IMR-90 (cell line): ENCODE results near the gene WNT7A. TPM values are rescaled to one million over a fixed set of nuclear protein-coding genes. Genes with fewer than 3 reads are reported as not detected.

ENCODE experiments used
- ATAC-seq: fragments of 200-7000 bp; cut with Tn5 transposase; 2 replicates; pipeline ENCODE4 v1.9.1; 2020; ENCODE audit warnings: low read depth, mild to moderate bottlenecking, moderate library complexity
- BruUV-seq: library from RNA; stranded (reverse); fragments of 400-500 nt; replicated peaks from 2 replicates; lab custom pipeline; 2021; lab: Mats Ljungman, UMichigan
- CTCF ChIA-PET: fragments of 300-600 bp; formaldehyde crosslinking; extraction: SDS; loops from one replicate; lab custom pipeline; 2021; ENCODE audit warnings: antibody characterized with exemption; lab: Yijun Ruan, JAX
- POLR2A ChIA-PET: fragments of 300-600 bp; sonication (Branson Sonifier 250); formaldehyde crosslinking; loops from one replicate; lab custom pipeline; 2022; ENCODE audit warnings: antibody characterized with exemption; ENCODE audit not compliant: unreplicated experiment; lab: Charles Lee
- DNase-seq: peaks from one replicate; pipeline ENCODE4 v3.0.0; 2013
- H2AFZ ChIP-seq: replicated peaks from 2 replicates; pipeline ENCODE3; 2013; ENCODE audit warnings: low read length, mild to moderate bottlenecking; ENCODE audit not compliant: poor library complexity
- H2AK5ac ChIP-seq: 2 replicates; pipeline ENCODE4 v1.6.1; 2013; ENCODE audit warnings: low read depth, low read length, inconsistent platforms
- H2AK9ac ChIP-seq: replicated peaks from 2 replicates; pipeline ENCODE3; 2013; ENCODE audit warnings: mild to moderate bottlenecking, low read depth, low read length, moderate library complexity; ENCODE audit not compliant: poor library complexity
- H2BK120ac ChIP-seq: 2 replicates; pipeline ENCODE4 v1.6.1; 2013; ENCODE audit warnings: low read depth, low read length, inconsistent platforms
- H2BK15ac ChIP-seq: 3 replicates; pipeline ENCODE4 v1.6.1; 2013; ENCODE audit warnings: low read depth, low read length, inconsistent platforms
- H2BK20ac ChIP-seq: 2 replicates; pipeline ENCODE4 v1.6.1; 2013; ENCODE audit warnings: low read depth, mild to moderate bottlenecking, inconsistent platforms, low read length, moderate library complexity
- H2BK5ac ChIP-seq: 2 replicates; pipeline ENCODE4 v1.6.1; 2013; ENCODE audit warnings: mild to moderate bottlenecking, low read depth, low read length, inconsistent platforms; ENCODE audit not compliant: poor library complexity, severe bottlenecking
- H3K14ac ChIP-seq: replicated peaks from 2 replicates; pipeline ENCODE4 v1.6.1; 2013; ENCODE audit warnings: low read depth, low read length, inconsistent platforms
- H3K18ac ChIP-seq: 2 replicates; pipeline ENCODE4 v1.6.1; 2013; ENCODE audit warnings: low read depth, low read length, control low read depth
- H3K23ac ChIP-seq: 2 replicates; pipeline ENCODE4 v1.6.1; 2013; ENCODE audit warnings: low read depth, low read length, inconsistent platforms
- H3K27ac ChIP-seq: 2 replicates; pipeline ENCODE4 v1.5.1; 2013; ENCODE audit warnings: mild to moderate bottlenecking, control low read depth, low read length; ENCODE audit not compliant: insufficient read depth
- H3K27me3 ChIP-seq: 2 replicates; pipeline ENCODE4 v1.6.1; 2013; ENCODE audit warnings: low read length; ENCODE audit not compliant: control insufficient read depth, insufficient read depth
- H3K36me3 ChIP-seq: 2 replicates; pipeline ENCODE4 v1.6.1; 2013; ENCODE audit warnings: low read length, mixed read lengths; ENCODE audit not compliant: control insufficient read depth, insufficient read depth
- H3K4ac ChIP-seq: 2 replicates; pipeline ENCODE4 v1.6.1; 2013; ENCODE audit warnings: low read depth, low read length, inconsistent platforms
- H3K4me1 ChIP-seq: 2 replicates; pipeline ENCODE4 v1.6.1; 2013; ENCODE audit warnings: low read length, mixed read lengths; ENCODE audit not compliant: control insufficient read depth, insufficient read depth
- H3K4me2 ChIP-seq: 2 replicates; pipeline ENCODE4 v1.6.1; 2013; ENCODE audit warnings: low read depth, mild to moderate bottlenecking, control low read depth, low read length, moderate library complexity
- H3K4me3 ChIP-seq: 2 replicates; pipeline ENCODE4 v1.5.1; 2013; ENCODE audit warnings: low read depth, mild to moderate bottlenecking, control low read depth, low read length, moderate library complexity; ENCODE audit not compliant: insufficient read depth
- H3K56ac ChIP-seq: 2 replicates; pipeline ENCODE4 v1.6.1; 2013; ENCODE audit warnings: low read length, inconsistent platforms; ENCODE audit not compliant: insufficient read depth; ENCODE audit errors: extremely low read depth
- H3K79me1 ChIP-seq, 2 experiments: 2 replicates each; pipeline ENCODE4 v1.6.1; 2013; ENCODE audit warnings: low read length in 2 of 2, inconsistent platforms in 1 of 2, low read depth in 1 of 2
- H3K9ac ChIP-seq: 2 replicates; pipeline ENCODE4 v1.6.1; 2013; ENCODE audit warnings: low read depth, low read length, control low read depth
- H3K9me1 ChIP-seq: 2 replicates; pipeline ENCODE4 v1.6.1; 2013; ENCODE audit warnings: low read length, inconsistent platforms; ENCODE audit not compliant: insufficient read depth
- H3K9me3 ChIP-seq: 2 replicates; pipeline ENCODE4 v1.6.1; 2013; ENCODE audit warnings: low read length; ENCODE audit not compliant: control insufficient read depth, insufficient read depth
- H4K20me1 ChIP-seq: 2 replicates; pipeline ENCODE4 v1.6.1; 2013; ENCODE audit warnings: low read length, inconsistent platforms; ENCODE audit not compliant: insufficient read depth
- H4K5ac ChIP-seq: 2 replicates; pipeline ENCODE4 v1.6.1; 2013; ENCODE audit warnings: mild to moderate bottlenecking, low read depth, low read length, control low read depth
- H4K8ac ChIP-seq, 2 experiments: 2 replicates each; pipeline ENCODE4 v1.6.1; 2013; ENCODE audit warnings: low read depth in 2 of 2, low read length in 2 of 2, control low read depth in 1 of 2, inconsistent platforms in 1 of 2
- H4K91ac ChIP-seq: 2 replicates; pipeline ENCODE4 v1.6.1; 2013; ENCODE audit warnings: low read depth, low read length, inconsistent platforms; ENCODE audit not compliant: insufficient read depth
- BHLHE40 ChIP-seq: fragments of 150-350 bp; IDR thresholded peaks from 2 replicates; pipeline ENCODE4 v1.6.1; 2016; ENCODE audit warnings: mild to moderate bottlenecking, low read depth, low read length
- CEBPB ChIP-seq: IDR thresholded peaks from 2 replicates; pipeline ENCODE4 v1.6.1; 2012; ENCODE audit warnings: low read depth, low read length, improper control_type of control experiment
- ELK1 ChIP-seq: fragments of 150-350 bp; IDR thresholded peaks from 2 replicates; pipeline ENCODE4 v1.6.1; 2016; ENCODE audit warnings: low read depth, mild to moderate bottlenecking, low read length, moderate library complexity, borderline replicate concordance
- MAFK ChIP-seq: IDR thresholded peaks from 2 replicates; pipeline ENCODE4 v1.6.1; 2012; ENCODE audit warnings: low read depth, low read length, improper control_type of control experiment
- MAZ ChIP-seq: IDR thresholded peaks from 2 replicates; pipeline ENCODE4 v1.6.1; 2012; ENCODE audit warnings: low read depth, mild to moderate bottlenecking, low read length, improper control_type of control experiment, moderate library complexity, borderline replicate concordance
- MXI1 ChIP-seq: IDR thresholded peaks from 2 replicates; pipeline ENCODE4 v1.6.1; 2012; ENCODE audit warnings: low read depth, mild to moderate bottlenecking, low read length, moderate library complexity, borderline replicate concordance
- NFE2L2 ChIP-seq: fragments of 150-350 bp; IDR thresholded peaks from 2 replicates; pipeline ENCODE4 v1.6.1; 2016; ENCODE audit warnings: low read depth, mild to moderate bottlenecking, low read length
- POLR2A ChIP-seq: IDR thresholded peaks from 2 replicates; pipeline ENCODE4 v1.6.1; 2012; ENCODE audit warnings: mild to moderate bottlenecking, low read depth, low read length
- RAD21 ChIP-seq: IDR thresholded peaks from 2 replicates; pipeline ENCODE4 v1.6.1; 2012; ENCODE audit warnings: low read length, improper control_type of control experiment
- SMC3 ChIP-seq: fragments of 150-350 bp; IDR thresholded peaks from 2 replicates; pipeline ENCODE4 v1.6.1; 2016; ENCODE audit warnings: low read depth, mild to moderate bottlenecking, antibody characterized with exemption, low read length, moderate library complexity
- WGBS, 2 experiments: methylation state at CpG; one replicate each; pipeline versions ENCODE4 v1.1.5 to v1.1.7; 2013; ENCODE audit warnings: missing lambda C conversion rate in 2 of 2; ENCODE audit not compliant: insufficient read length in 1 of 2; ENCODE audit errors: extremely low coverage in 2 of 2; 5-methylcytosine and 5-hydroxymethylcytosine counted together
- dilution Hi-C: fragments of 300-500 bp; cut with HindIII; formaldehyde crosslinking; loops from one replicate; pipeline ENCODE4 v1.14.3; 2018; ENCODE audit warnings: low sequenced_read_pairs; ENCODE audit not compliant: unreplicated experiment
- in situ Hi-C: fragments of 300-500 bp; cut with MboI; formaldehyde crosslinking; loops from 3 replicates; pipeline ENCODE4 v1.14.3; 2019; ENCODE audit warnings: low sequenced_read_pairs, inconsistent platforms, mixed read lengths
- intact Hi-C: fragments of 100-400 bp; cut with micrococcal nuclease; formaldehyde crosslinking; loops from 2 replicates; pipeline ENCODE4 v1.10.0; 2022
- polyA plus RNA-seq, 3 experiments: library from polyadenylated mRNA; depleted of rRNA; stranded (reverse); fragments of >200 nt; gene quantifications; 2 replicates each; pipeline ENCODE4 v1.2.3, GENCODE V29; 2012; ENCODE audit warnings: low replicate concordance in 1 of 3
- total RNA-seq: library from RNA; depleted of rRNA; stranded (reverse); fragments of >200 nt; gene quantifications from 2 replicates; pipeline ENCODE4 v1.2.3, GENCODE V29; 2012

The WNT7A gene
- total and polyA plus RNA-seq, 2 of the 4 experiments (the other 2 are of a cell fraction), result not detected

GRCh38 chr3:13815088-13815683 is 64.7 kb downstream of the WNT7A start:
- TF ChIP-seq POLR2A (no peak), BHLHE40 (no peak), SMC3 (no peak), MXI1 (no peak), RAD21 (no peak), MAFK (no peak), CEBPB (no peak), MAZ (no peak), ELK1 (no peak), NFE2L2 (no peak)
- H4K20me1 ChIP-seq, result no peaks in the 10 kb centered on the region
- H3K4me2 ChIP-seq, result no peak overlapping the region
- no peak overlapping the region for H3K14ac ChIP-seq
- no peak overlapping the region for H4K91ac ChIP-seq
- ChIA-PET CTCF (no interaction called here), POLR2A (no interaction called here)
- H3K36me3 ChIP-seq, result no peaks in the 10 kb centered on the region
- H3K27ac ChIP-seq, result no peak overlapping the region
- no peaks in the 10 kb centered on the region for H3K27me3 ChIP-seq
- H2BK15ac ChIP-seq, result no peak overlapping the region
- H2BK20ac ChIP-seq, result no peak overlapping the region
- DNase-seq (no peak), ATAC-seq (no peak)
- dilution Hi-C loops, result no loop called here
- peaks cover 55% of the 10 kb centered on the region for H3K9me3 ChIP-seq
- H2BK5ac ChIP-seq, result no peak overlapping the region
- no peaks in the 10 kb centered on the region for H3K4me1 ChIP-seq
- no TSS peak for BruUV-seq
- no peaks in the 10 kb centered on the region for H3K79me1 ChIP-seq
- H3K9me1 ChIP-seq, result no peaks in the 10 kb centered on the region
- H2BK120ac ChIP-seq, result no peak overlapping the region
- no peak overlapping the region for H2AK9ac ChIP-seq
- H3K9ac ChIP-seq, result no peak overlapping the region
- peak overlapping the region; percentile 21 for H2AFZ ChIP-seq
- intact Hi-C loops, result no loop called here
- in situ Hi-C loops, result no loop called here
- H3K4ac ChIP-seq, result no peak overlapping the region
- H3K56ac ChIP-seq, result no peak overlapping the region
- no peak overlapping the region for H2AK5ac ChIP-seq
- H3K18ac ChIP-seq, result no peak overlapping the region
- no peak overlapping the region for H4K5ac ChIP-seq
- H4K8ac ChIP-seq, result no peak overlapping the region
- no CpG with 5 or more reads among the region's 3 CpGs for WGBS, 2 experiments
- H3K4me3 ChIP-seq, result no peak overlapping the region
- no peak overlapping the region for H3K23ac ChIP-seq
